Activated T-helper 2 cell treated with anti-CD3 and anti-CD28 coated beads, Interferon-gamma antibody, Interleukin-2, Interleukin-4, amounts not matched to agents 10 μg/mL and 5 μg/mL and 100 μg/mL, durations not matched to agents 14 hours and 24 hours and 36 hours (primary cell): ENCODE measurements around the gene FAM118A. TPM values are rescaled to one million over a fixed set of nuclear protein-coding genes. Genes with fewer than 3 reads are reported as not detected.

Source experiments
- DNase-seq: peaks from one replicate; pipeline ENCODE4 v3.0.0; 2021; ENCODE audit warnings: low spot score
- H3K27ac Mint-ChIP-seq: one replicate; pipeline ENCODE4 v1.8.0; 2021; ENCODE audit warnings: mixed read lengths
- H3K27me3 Mint-ChIP-seq: one replicate; pipeline ENCODE4 v1.8.0; 2021; ENCODE audit warnings: low read depth, mixed read lengths
- H3K36me3 Mint-ChIP-seq: one replicate; pipeline ENCODE4 v1.8.0; 2021; ENCODE audit warnings: low read depth, mixed read lengths
- H3K4me1 Mint-ChIP-seq: one replicate; pipeline ENCODE4 v1.8.0; 2021; ENCODE audit warnings: low read depth, mixed read lengths
- H3K4me3 Mint-ChIP-seq: one replicate; pipeline ENCODE4 v1.8.0; 2021; ENCODE audit warnings: low read depth, mild to moderate bottlenecking, moderate library complexity, mixed read lengths
- H3K9me3 Mint-ChIP-seq: one replicate; pipeline ENCODE4 v1.8.0; 2021; ENCODE audit warnings: mixed read lengths
- intact Hi-C: fragments of 100-400 bp; cut with micrococcal nuclease; formaldehyde crosslinking; loops from one replicate; pipeline ENCODE4 v1.15.1; 2023
- total RNA-seq: library from RNA; stranded (reverse); gene quantifications from 2 replicates; pipeline ENCODE4 v1.2.3, GENCODE V29; 2022

FAM118A gene
- total RNA-seq, 1 donor from 2014 or later, result 30.7 TPM

DNA sequence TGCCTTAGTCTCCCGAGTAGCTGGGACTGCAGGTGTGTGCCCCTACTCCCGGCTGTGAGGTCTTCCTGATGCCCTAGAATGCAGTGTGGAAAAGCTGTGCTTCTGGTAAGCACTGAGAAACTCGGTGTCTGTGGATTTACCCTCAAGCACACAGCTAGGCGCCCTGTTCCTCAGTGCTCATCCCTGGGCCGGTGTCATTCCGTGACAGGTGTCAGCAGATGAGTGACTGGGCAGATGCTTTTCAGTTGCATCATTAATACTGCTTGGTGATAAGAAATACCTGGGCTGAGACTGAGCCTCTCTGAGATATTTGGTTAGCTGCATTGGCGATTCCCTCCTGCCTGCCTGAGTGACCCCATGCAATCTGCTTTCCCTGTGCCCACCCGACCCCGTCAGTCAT is 21.8 kb downstream of the FAM118A start:
- Mint-ChIP-seq H3K36me3 (peaks cover 61% of the 10 kb centered on the region), H3K4me1 (peaks cover 17% of the 10 kb centered on the region), H3K27me3 (no peaks in the 10 kb centered on the region), H3K27ac (no peak overlapping the region), H3K9me3 (no peaks in the 10 kb centered on the region), H3K4me3 (no peak overlapping the region)
- intact Hi-C loops, result no loop called here
- DNase-seq, result no peak

DNA sequence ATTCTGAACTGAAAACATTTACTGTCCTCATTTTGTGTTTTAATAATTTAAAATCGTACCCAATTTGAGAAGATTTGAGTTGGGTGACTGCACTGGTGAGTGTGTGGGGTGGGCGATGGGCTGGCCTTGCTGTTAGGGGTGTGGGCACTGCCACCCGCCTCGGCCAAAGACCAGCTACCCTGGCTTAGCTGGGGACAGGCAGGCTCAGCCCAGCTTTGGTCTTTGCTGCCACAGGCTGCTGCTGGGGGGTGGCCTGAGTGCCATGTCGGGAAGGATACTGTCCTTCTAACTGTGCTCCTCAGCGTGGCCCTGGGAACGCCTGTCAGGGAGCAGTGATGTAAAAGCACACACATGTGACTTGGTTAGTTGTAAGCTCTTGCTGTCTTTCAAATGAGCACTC is 22.3 kb downstream of the FAM118A start:
- no peak overlapping the region for H3K27ac Mint-ChIP-seq
- intact Hi-C loops, result no loop called here
- no peaks in the 10 kb centered on the region for H3K27me3 Mint-ChIP-seq
- H3K4me3 Mint-ChIP-seq, result no peak overlapping the region
- H3K36me3 Mint-ChIP-seq, result peaks cover 65% of the 10 kb centered on the region
- DNase-seq, result no peak
- H3K4me1 Mint-ChIP-seq, result peaks cover 17% of the 10 kb centered on the region
- H3K9me3 Mint-ChIP-seq, result no peaks in the 10 kb centered on the region

DNA sequence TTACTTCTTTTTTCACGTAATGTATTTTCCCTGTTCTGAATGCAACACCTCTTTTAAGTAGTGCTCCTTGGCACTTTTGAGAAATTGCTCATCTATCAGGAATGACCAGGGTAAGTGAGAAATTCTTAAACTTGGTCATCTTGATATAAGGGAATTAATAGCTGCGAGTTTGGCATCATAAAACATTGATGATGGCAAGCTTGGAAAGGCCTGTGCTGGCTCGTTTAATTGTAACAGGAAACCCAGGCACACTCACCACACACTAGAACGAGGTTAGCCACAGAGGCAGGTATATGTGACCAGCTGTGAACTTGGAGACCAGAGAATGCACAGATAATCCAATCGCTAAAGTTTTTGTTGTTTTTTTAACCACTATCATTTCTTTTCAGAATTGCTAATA is 24.3 kb downstream of the FAM118A start:
- H3K4me1 Mint-ChIP-seq, result peaks cover 13% of the 10 kb centered on the region
- no peak overlapping the region for H3K27ac Mint-ChIP-seq
- DNase-seq, result no peak
- intact Hi-C loops, result no loop called here
- H3K36me3 Mint-ChIP-seq, result peaks cover 71% of the 10 kb centered on the region
- no peaks in the 10 kb centered on the region for H3K27me3 Mint-ChIP-seq
- H3K9me3 Mint-ChIP-seq, result no peaks in the 10 kb centered on the region
- H3K4me3 Mint-ChIP-seq, result no peak overlapping the region

DNA sequence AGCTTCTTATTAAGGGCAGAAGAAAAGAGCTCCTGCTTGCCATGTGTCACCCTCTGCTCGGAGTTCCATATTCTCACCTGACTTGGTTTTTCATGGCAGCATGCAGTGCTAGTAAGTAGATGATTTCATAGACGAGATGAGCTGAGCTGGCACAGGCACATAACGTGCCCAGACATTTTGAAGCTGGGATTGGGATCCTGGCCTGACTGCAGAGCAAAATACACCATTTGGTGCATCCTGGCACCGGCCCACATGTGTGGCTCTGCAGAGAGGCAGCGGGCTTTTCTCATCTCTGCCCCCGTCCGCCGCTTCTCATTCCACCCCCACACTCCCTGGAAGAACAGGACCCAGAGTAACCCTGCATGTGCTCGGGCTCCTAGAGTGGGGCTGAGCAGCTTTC is 24.8 kb downstream of the FAM118A start:
- Mint-ChIP-seq H3K4me3 (no peak overlapping the region), H3K36me3 (peaks cover 70% of the 10 kb centered on the region), H3K4me1 (peaks cover 11% of the 10 kb centered on the region), H3K27me3 (no peaks in the 10 kb centered on the region), H3K27ac (no peak overlapping the region), H3K9me3 (no peaks in the 10 kb centered on the region)
- intact Hi-C loops, result no loop called here
- no peak for DNase-seq

DNA sequence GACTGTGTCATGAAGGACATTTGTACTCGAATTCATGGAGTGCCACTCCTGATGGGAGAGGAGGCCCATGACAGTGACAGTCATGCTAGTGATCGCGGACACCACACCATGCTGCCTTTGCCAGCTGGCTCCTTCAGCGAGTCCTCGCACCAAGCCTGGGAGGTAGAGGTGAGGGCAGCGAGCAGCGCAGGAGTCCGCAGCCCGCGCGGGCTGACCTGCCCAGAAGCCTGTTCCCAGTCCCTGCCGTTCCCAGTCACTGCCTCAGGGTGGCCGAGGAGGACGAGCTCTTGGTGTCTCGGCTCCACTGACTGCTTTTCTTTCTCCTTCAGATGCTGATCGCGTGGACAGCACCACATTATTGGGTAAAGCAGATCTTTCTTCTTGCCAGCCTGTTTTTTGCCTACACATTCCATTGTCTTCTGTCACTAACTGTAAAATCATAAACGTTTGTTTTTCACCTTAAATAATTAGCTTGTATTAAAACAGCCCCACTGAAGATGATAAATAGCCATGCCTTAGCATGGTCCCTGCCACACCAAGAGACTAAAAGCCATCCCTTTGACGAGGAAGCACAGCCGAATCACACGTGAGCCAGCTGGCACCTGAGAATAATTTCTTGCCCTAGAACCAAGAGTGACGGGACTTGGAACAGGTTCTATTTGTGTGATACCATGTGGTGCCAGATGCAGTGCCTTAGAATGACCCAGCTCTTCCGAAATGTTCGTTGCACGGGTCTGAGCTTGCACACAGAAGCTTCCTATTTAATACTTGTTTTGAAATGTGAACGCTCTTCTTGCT is 25.5 kb downstream of the FAM118A start:
- Mint-ChIP-seq H3K36me3 (peaks cover 73% of the 10 kb centered on the region), H3K4me3 (no peak overlapping the region), H3K27me3 (no peaks in the 10 kb centered on the region), H3K27ac (no peak overlapping the region), H3K4me1 (peaks cover 11% of the 10 kb centered on the region), H3K9me3 (no peaks in the 10 kb centered on the region)
- intact Hi-C loops, result no loop called here
- DNase-seq, result no peak

DNA sequence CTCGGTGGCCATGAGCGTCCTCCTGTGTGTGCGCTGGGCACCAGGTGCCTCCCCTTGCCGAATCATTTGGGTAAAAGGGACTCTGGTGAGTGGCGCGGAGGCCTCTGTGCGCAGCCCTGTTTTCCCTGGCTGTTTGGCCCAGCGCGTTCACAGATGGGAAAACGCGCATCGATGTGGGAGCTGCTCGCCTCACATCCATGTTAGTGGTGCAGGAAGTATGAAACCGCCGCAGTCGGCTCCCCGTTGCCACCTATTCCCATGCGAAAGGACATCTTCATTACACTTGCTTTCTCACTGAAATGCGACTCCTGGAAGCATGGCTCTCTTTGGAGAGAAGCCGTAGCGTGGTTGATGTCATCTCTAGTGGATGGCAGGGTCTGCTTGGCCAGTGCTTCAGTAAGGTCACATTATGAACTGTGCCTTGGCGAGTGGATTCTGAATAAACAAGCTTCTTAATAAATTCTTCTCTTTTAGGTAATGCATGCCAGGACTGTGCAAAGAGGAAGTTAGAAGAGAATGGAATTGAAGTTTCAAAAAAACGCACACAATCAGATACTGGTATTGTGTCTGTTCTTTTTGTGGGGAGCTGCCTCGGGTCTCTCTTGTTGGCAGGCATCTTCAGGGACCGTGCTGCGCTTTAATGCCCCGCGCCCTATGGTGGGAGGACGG is 26.3 kb downstream of the FAM118A start:
- H3K4me3 Mint-ChIP-seq, result no peak overlapping the region
- DNase-seq, result no peak
- no peaks in the 10 kb centered on the region for H3K27me3 Mint-ChIP-seq
- H3K36me3 Mint-ChIP-seq, result peaks cover 73% of the 10 kb centered on the region
- intact Hi-C loops, result no loop called here
- H3K27ac Mint-ChIP-seq, result no peak overlapping the region
- H3K4me1 Mint-ChIP-seq, result peaks cover 14% of the 10 kb centered on the region
- H3K9me3 Mint-ChIP-seq, result no peaks in the 10 kb centered on the region

DNA sequence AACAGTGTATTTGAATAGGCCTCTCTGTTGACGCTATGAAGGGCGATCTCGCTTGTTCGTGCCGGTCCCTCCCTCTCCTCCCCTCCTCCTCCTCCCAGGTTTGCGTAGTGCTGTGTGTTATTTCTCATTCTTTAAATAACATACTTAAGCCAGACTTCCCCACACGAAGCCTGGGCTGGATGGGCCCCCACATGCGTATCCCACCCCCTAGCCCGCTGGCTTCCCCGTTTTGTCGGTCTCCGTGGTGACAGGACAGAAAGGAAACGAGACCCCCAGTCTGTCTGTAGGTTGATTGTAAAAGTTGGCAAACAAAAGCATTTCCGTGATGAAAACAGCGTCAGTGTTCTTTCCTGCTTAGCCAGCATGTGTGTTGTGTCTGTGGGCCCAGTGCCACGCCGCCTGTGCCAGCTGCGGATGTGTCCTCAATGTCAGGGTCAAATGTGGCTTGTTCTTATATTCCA is 27.3 kb downstream of the FAM118A start:
- Mint-ChIP-seq H3K36me3 (peaks cover 80% of the 10 kb centered on the region), H3K4me3 (no peak overlapping the region), H3K4me1 (peaks cover 22% of the 10 kb centered on the region), H3K27ac (no peak overlapping the region), H3K9me3 (no peaks in the 10 kb centered on the region), H3K27me3 (no peaks in the 10 kb centered on the region)
- DNase-seq, result no peak
- intact Hi-C loops, result no loop called here

DNA sequence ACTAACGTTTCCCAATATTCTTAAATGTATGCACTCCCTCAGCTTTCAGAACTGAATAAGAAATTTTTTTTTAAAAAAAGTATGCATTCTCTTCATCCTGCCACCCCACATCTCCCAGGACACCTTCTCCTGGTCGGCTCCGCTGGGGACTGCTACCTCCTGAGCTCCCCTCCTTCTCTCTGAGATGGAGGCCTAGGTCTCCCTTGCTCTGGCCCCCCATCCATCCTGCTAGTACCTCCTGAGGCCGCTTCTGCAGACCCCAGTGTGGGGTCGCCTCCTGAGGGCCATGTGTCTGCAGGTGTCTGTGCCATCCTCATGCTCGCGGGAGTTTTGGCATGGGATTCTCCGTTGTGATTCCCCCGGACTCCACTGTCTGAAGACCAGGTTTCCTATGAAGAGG is 27.8 kb downstream of the FAM118A start:
- peaks cover 79% of the 10 kb centered on the region for H3K36me3 Mint-ChIP-seq
- intact Hi-C loops, result no loop called here

DNA sequence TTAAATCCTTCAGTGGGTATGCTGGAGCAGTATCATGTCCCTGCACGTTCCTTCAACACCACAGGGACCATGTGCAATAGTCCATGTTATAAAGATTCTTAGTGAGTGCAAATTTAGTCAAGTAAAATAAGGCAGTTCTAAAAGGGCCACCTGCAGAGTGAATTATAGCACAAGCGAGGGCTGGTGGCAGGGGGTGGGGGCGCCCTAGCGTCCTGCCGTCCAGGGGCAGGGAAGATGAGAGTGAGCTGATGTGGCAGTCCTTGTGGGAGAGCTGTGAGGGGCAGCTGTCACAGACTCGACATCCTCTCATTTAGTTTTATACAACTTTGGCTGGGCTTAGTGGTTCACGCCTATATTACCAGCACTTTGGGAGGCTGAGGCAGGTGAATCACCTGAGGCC is 29.1 kb downstream of the FAM118A start:
- H3K4me1 Mint-ChIP-seq, result peaks cover 21% of the 10 kb centered on the region
- H3K36me3 Mint-ChIP-seq, result peaks cover 74% of the 10 kb centered on the region
- no peak overlapping the region for H3K27ac Mint-ChIP-seq
- no peaks in the 10 kb centered on the region for H3K9me3 Mint-ChIP-seq
- intact Hi-C loops, result no loop called here
- no peaks in the 10 kb centered on the region for H3K27me3 Mint-ChIP-seq
- no peak overlapping the region for H3K4me3 Mint-ChIP-seq
- DNase-seq, result no peak

More for the DNA sequence above, 27.8 kb downstream of the FAM118A start:
- Mint-ChIP-seq H3K4me3 (no peak overlapping the region), H3K27ac (no peak overlapping the region), H3K4me1 (peaks cover 22% of the 10 kb centered on the region), H3K27me3 (no peaks in the 10 kb centered on the region), H3K9me3 (no peaks in the 10 kb centered on the region)
- no peak for DNase-seq

DNA sequence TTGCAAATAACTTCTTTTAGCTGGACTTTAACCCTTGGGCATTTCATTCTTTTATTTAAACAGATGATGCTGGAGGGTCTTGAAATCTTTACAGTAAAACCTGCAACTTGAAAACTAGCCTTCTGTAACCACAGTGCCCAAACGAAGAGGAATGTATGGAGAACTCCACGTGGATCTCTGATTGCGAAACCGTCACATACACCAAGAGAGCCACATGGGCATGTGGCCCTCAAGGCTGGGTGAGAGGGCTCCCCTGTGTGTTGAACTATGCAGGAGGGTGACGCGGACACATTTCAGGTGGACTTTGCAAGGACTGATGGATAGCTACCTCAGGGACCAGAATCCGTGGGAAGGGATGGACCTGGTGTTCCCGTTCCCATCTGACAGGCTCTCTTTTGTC is 30.6 kb downstream of the FAM118A start:
- Mint-ChIP-seq H3K4me3 (no peak overlapping the region), H3K36me3 (peaks cover 71% of the 10 kb centered on the region), H3K27me3 (no peaks in the 10 kb centered on the region), H3K4me1 (peaks cover 12% of the 10 kb centered on the region), H3K9me3 (no peaks in the 10 kb centered on the region), H3K27ac (peak overlapping the region; percentile 49)
- intact Hi-C loops, result no loop called here
- no peak for DNase-seq

DNA sequence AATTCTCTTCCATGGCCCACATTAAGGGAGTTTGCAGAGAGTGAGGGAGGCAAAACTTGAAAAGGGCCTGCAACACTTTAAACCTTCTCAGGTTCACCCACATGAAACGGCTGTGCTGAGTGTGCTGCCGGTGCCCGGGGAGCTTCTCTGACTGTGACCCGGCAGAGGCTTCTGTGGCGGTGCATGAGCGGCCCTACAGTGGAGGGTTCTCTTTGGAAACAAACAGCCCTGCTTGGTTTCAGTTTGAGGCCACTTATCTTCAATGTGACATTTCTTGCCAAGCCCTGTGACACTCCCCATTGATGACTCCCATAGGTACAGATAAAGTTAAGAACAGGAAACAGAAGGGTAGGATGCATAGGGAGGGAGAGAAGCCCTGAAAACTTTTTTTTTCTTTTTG is 31.8 kb downstream of the FAM118A start:
- intact Hi-C loops, result no loop called here
- Mint-ChIP-seq H3K36me3 (peaks cover 61% of the 10 kb centered on the region), H3K4me3 (peak overlapping the region; percentile 35), H3K27ac (peak overlapping the region; percentile 78), H3K4me1 (peaks cover 12% of the 10 kb centered on the region), H3K27me3 (no peaks in the 10 kb centered on the region), H3K9me3 (no peaks in the 10 kb centered on the region)
- DNase-seq, result peak; percentile 48

DNA sequence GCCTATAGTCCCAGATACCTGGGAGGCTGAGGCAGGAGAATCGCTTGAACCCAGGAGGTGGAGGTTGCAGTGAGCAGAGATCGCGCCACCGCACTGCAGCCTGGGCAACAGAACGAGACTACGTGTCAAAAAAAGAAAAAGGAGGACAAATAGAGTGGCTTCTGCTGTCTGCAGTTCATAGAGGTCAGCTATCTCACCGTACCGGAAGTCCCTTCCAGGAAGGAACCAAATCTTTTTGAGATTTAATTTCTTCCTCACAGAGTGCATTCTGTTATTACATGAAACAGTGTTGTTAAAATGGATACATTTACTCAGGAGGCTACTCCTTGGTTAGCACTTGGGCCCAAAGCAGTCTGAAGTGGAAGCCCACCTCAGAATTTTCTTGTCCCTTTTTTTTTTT is 33.4 kb downstream of the FAM118A start:
- Mint-ChIP-seq H3K4me3 (no peak overlapping the region), H3K27ac (no peak overlapping the region), H3K36me3 (peaks cover 45% of the 10 kb centered on the region), H3K9me3 (no peaks in the 10 kb centered on the region), H3K27me3 (no peaks in the 10 kb centered on the region), H3K4me1 (peaks cover 12% of the 10 kb centered on the region)
- no peak for DNase-seq
- intact Hi-C loops, result no loop called here

DNA sequence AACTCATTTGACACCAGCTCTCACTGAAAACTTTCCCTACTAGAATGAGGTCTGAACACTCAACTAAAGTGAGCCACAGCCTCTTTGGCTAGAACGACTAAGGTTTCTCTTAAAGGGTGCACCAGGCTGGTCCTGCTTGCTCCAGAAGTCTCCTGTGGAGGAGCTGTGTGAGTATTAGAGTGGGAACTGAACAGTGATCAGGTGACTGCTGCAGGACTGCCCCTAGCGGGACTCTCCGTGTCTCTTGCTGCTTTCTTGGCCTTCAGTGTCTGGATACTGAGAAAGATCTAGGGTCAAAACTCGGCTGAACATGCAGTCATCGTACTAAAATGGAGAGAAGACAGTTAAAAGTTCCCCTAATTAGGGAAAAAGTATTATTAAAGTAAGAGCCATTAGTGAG is 34.6 kb downstream of the FAM118A start:
- intact Hi-C loops, result no loop called here
- Mint-ChIP-seq H3K4me3 (no peak overlapping the region), H3K27ac (no peak overlapping the region), H3K9me3 (no peaks in the 10 kb centered on the region), H3K36me3 (peaks cover 37% of the 10 kb centered on the region), H3K27me3 (no peaks in the 10 kb centered on the region), H3K4me1 (peaks cover 12% of the 10 kb centered on the region)
- DNase-seq, result no peak
